ENCODE measurements around the gene KRAS. TPM values are rescaled to one million over a fixed set of nuclear protein-coding genes. Genes with fewer than 3 reads are reported as not detected.
A peak's percentile ranks its signal among the peaks of the same experiment; 100 is the strongest.

KRAS gene
- total RNA-seq, 1 experiment from 2014 or later, result 3.3 TPM

DNA sequence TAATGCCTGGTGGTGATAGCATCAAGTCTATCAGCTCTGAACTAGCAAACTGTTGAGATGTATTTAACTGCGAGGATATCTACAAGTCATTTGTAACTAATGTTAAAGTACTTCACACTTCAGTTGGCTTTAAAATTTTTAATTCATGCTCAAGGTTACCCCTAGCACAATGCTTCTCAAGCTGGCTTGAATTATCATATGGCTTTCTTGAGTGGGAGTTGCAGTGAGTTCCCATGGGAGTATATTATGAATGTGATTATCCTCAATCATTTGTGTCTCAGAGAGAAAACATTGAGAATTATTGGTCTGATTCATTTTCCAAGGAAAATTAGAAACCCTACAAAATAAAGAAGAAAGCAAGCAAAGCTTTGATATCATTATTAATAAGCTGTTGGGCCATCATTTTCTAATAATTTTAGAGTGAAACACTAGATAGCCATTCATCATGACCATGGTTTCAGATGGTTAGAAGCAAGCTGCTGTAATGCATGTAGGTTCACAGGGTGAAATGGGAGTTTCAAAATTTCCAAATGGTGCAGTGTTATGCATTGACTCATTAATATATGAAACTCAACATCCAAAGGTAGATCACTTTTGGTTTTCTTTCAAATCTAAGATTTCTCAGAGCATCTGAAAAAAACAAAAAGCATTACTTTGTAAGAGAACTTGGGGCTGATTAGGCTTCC, 11.8 kb upstream of the KRAS start:
- in situ Hi-C loops (cut with HindIII; ENCODE audit: low pct_unique_long_range_greater_than_20kb, low sequenced_read_pairs), result no loop called here
- no peak for DNase-seq (ENCODE audit: low read depth)

DNA sequence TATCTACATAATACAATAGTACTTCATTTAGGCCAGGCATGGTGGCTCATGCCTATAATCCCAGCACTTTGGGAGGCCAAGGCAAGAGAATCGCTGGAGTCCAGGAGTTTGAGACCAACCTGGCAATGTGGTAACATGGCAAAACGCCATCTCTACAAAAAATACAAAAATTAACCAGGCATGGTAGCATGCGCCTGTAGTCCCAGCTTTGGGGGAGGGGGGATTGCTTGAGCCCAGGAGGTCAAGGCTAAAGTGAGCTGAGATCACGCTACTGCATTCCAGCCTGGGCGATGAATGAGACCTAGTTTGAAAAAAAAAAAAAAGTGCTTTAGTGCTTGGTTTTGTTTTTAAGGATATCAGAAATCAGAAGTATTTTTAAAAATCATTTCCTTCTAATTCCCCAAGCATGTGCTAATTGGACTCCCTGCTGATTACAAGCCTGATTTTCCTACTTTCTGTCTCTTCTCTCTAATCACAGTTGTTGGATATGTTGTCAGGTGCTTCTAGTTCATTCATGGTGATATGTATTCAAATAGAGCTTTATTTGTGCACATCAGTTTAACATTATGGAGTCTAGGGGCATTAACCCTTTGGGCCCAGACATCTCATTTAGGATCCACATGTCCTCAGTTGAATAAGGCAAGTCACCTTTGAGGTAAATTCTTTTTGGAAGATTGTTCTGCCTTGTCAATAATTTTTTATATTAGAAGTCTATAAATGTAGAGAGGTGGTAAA, 7.0 kb upstream of the KRAS start:
- no peak for DNase-seq (ENCODE audit: low read depth)
- in situ Hi-C loops (cut with HindIII; ENCODE audit: low pct_unique_long_range_greater_than_20kb, low sequenced_read_pairs), result no loop called here

DNA sequence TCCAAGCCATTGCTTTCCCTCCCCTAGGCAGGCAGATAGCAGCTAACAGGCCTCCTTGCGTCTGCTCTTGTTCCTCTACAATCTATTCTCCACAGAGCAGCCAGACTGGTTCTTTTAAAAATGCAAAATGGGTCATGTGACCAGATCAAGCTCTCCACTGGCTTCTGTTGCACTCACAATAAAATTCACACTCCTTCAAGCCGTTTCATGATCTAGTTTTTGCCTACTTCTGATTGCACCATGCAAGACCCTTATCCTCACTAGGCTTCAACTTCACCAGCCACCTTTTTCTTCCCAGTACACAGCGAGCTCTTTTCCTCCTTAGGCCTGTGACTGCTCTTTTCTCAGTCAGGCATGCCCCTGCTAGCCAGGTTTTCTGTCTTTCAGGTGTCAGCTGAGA, 6.1 kb upstream of the KRAS start:
- DNase-seq (ENCODE audit: low read depth), result no peak
- in situ Hi-C loops (cut with HindIII; ENCODE audit: low pct_unique_long_range_greater_than_20kb, low sequenced_read_pairs), result no loop called here

DNA sequence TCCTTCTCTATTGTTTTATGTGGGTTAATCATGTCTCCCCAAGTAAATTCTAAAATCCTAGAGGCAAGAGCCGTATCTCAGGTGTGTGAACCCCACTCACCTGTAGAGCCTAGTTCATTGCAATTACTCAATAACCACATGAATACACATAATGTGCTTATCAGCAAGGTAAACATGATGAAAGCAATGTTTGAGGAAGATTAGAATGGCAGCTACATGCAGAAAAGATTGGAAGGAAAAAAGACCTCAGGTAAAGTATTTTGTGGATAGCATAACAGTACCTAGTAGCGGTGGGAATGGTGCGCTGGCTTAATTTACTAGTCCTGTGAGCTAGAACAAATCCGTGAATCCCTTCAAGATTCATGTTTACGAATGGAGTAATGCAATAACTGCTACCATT, 5.3 kb upstream of the KRAS start:
- in situ Hi-C loops (cut with HindIII; ENCODE audit: low pct_unique_long_range_greater_than_20kb, low sequenced_read_pairs), result no loop called here
- DNase-seq (ENCODE audit: low read depth), result no peak

DNA sequence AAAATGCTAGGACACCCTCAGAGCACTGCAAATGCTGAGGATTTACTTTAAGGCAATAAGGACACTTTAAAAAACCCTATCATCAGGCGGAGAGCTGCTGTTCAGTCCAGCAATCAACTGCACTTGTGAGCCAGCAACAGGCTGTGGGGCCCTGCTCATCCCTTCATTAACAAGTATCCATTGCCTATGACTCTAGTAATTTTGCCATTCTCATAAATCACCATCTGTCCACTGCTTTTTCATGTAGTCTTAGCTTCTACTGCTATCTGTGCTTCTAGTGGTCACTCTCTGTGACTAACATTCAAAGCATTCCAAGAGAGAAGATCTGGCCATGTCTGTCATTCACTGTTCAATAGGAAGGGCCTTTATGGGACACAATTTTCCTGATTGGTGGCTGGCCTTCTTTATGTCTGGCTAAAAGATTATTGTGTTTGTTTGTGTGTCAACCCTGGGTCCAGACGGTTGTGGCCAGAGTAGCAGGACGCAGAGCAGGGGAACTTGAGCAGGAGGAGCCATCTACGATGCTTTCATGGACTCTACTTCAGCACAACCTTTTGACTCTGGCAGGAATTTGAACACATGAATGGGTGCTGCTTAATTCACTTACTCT, 3.6 kb upstream of the KRAS start:
- DNase-seq (ENCODE audit: low read depth), result no peak
- in situ Hi-C loops (cut with HindIII; ENCODE audit: low pct_unique_long_range_greater_than_20kb, low sequenced_read_pairs), result no loop called here

DNA sequence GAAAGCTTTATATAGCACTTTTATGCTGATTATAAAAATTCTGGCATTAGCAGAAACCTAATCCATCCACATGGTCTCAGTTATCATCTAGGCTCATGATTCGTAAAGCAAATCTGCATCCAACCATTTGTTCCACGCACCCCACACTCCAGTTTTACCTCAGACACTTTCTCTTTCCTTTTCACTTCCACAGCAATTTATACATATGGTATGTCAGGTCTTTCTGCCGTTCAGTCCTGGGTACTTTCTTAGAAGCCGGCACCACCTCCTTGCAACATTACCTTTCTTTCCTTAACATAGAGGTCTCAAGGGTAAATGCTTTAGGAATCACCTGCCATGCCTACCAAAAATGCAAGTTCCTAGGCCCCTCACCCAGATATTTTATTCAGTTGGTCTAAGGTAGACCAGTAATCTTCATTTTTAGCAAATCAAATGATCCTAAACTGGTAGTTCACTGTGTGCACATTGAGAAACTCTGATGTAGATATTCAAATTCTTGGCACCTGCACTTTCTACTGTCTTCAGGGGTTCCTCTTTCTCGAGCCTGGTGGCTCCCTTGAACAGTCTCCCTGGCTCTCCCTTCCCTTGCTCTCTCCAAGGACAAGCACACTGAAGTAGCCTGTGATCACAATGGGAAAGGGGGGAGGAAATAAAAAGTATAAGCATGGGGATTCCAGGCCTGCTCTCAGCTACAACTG, 2.8 kb upstream of the KRAS start:
- in situ Hi-C loops (cut with HindIII; ENCODE audit: low pct_unique_long_range_greater_than_20kb, low sequenced_read_pairs), result no loop called here
- no peak for DNase-seq (ENCODE audit: low read depth)

DNA sequence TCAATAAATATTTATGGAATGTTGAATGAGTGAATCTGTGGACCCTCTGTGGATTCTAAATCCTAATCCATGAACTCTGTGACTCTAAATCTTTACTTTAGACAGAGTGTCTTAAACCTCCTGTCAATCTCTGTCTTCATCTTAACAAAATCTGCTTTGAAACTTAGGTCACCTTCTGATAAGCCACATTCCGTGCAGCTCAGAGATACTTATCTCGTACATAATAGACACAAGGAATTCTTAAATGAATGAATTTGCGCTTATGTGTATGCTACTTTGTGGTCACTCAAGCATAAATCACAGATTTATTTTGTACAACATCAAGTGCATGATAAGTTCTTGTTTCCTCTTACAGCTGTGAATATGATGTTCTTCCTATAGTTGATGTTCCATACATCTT, 2.2 kb upstream of the KRAS start:
- DNase-seq (ENCODE audit: low read depth), result no peak
- in situ Hi-C loops (cut with HindIII; ENCODE audit: low pct_unique_long_range_greater_than_20kb, low sequenced_read_pairs), result no loop called here

DNA sequence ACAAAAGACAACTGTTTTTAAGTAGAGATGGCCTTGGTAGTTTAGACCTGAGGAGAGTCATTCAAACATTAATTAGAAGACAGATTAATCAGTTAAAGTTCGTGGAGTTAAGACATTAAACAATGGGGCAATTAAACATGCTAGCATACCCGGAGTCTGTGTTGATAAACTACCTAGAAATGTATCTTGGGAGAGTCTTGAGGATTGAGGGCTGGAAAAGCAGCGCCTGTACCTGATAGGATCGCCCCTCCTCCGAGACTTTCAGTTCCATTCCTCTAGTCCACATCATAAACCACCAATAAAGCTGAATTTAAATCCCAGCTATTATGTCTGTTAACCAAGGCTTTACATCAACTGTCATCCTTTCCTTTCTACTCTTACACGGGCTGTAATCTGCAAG, 1.0 kb upstream of the KRAS start:
- in situ Hi-C loops (cut with HindIII; ENCODE audit: low pct_unique_long_range_greater_than_20kb, low sequenced_read_pairs), result no loop called here
- no peak for DNase-seq (ENCODE audit: low read depth)

DNA sequence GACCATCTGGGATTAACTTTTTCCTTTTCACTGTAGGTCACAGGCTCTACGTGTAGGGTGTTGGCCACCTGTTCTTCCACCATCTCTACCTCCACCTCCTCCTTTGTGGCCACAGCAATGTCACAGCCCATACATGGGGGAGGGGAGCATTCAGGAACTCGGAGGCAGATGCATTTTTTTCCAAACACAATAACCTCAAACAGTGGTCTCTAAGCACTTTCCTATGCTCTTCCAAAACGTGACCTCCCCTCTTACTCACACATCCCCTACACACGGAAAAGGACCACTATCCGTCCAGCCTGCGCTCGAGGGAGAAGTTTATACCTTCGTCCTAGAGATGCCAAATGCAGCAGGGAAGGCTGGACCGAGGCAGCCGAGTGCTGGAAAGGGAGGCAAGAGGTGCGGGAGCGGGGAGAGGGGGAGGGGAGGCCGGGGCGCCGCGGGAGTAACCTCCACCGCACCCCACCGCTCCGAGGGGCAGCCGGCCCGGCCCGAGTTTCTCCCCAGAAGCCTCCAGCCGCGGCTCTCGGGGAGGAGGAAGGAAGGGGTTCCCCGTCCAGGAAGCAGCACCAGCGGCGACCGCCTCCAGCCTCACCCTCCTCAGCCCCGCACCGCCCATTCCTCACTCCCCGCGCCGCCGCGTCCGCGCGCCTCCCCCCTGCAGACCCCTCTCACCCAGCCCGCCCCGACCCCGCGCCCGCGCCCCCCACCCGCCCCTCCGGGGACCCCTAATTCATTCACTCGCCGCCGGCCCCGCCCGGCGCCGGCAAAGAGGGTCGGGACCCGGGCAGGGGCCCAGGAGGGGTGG, 594 bp downstream of the KRAS start:
- peak; percentile 40 for DNase-seq (ENCODE audit: low read depth)
- in situ Hi-C loops (cut with HindIII; ENCODE audit: low pct_unique_long_range_greater_than_20kb, low sequenced_read_pairs), result no loop called here

DNA sequence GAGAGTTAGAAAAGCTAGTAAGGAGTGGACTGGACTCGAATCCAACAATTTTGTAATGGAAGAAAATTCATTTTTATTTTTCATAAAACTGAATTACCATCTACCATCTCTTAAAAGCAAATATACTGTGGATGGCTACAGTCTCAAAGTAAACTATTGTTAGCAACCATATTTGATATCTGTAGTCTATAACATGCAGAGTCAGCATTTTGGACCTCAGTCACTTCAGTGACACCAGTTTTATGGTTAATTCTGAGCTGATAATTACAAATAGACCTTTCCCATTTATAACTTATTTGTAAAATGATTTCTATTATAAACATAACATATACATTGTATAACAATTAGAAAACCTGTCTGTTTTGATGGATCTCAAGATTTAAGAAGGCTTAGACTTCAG, 2.0 kb downstream of the KRAS start:
- in situ Hi-C loops (cut with HindIII; ENCODE audit: low pct_unique_long_range_greater_than_20kb, low sequenced_read_pairs), result no loop called here
- no peak for DNase-seq (ENCODE audit: low read depth)

DNA sequence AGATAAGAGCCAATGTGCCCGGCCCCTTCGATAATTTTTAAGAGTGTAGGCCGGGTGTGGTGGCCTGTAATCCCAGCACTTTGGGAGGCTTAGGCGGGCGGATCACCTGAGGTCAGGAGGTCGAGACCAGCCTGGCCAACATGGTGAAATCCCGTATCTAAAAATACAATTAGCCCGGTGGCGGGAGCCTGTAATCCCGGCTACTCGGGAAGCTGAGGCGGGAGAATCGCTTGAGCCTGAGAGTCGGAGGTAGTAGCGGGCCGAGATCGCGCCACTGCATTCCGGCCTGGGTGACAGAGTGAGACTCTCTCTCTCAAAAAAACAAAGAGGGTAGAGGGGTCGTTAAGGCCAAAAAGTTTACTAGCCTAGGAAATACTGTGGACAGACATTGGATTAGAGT, 2.6 kb downstream of the KRAS start:
- DNase-seq (ENCODE audit: low read depth), result no peak
- in situ Hi-C loops (cut with HindIII; ENCODE audit: low pct_unique_long_range_greater_than_20kb, low sequenced_read_pairs), result no loop called here

DNA sequence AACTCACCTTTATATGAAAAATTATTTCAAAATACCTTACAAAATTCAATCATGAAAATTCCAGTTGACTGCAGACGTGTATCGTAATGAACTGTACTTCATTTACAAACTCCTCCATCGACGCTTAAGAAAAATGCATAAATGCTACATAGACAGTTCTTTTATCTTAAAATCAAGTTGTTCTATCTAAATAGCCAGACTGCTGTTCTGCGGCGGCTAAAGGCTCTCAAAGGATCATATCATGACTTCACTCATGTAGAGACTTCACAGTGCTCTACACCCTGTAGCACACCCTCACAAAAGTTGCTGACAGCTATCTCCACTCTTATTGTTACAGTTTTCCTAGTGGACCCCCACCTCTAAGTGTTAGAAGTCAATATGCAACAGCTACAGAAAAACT, 5.2 kb downstream of the KRAS start:
- in situ Hi-C loops (cut with HindIII; ENCODE audit: low pct_unique_long_range_greater_than_20kb, low sequenced_read_pairs), result no loop called here
- DNase-seq (ENCODE audit: low read depth), result no peak

DNA sequence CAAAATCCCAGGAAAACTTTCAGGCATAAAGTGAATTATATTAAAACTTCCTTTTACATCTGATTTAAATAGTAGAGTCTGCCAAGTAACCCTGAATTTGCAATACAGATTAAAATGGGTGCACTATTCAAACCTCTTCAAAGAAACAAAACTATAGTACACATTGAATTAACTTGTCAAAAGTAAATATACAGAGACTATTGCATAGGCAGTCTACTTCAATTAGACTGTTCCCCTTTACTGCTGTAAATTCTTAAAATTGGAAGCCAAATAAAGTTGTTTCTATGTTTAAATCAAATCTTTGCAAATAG, 7.1 kb downstream of the KRAS start:
- in situ Hi-C loops (cut with HindIII; ENCODE audit: low pct_unique_long_range_greater_than_20kb, low sequenced_read_pairs), result no loop called here
- DNase-seq (ENCODE audit: low read depth), result no peak

DNA sequence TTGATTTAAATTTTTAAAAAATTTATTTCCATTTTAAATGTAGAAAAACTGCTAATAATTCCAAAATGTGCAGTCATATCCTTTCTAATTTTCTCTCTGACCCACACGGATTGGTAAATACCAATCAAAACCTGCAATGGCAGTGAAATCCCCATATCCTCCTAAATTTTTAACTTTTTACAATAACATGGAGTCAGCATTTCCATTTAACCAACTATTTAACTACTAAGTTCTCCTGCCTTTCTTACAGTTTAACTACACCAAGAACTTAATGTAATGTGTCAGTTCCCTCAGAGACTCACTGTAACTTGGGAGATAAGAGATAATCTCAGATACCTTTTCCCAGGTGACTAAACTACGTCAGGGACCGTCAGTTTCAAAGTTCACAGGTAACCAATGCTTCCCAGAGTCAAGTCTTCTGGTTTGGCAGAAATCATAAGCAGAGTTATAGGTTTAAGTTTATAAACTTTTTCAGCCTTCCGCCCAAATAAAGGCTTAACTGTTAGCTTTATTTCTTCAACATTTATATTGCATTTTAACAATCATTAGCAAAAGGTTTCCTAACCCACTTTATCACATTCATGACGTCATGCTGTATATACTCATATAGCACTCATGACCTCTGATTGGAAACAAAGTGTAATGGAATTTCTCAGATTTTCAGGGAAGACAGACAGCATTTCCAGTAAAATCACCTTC, 7.6 kb downstream of the KRAS start:
- in situ Hi-C loops (cut with HindIII; ENCODE audit: low pct_unique_long_range_greater_than_20kb, low sequenced_read_pairs), result no loop called here

DNA sequence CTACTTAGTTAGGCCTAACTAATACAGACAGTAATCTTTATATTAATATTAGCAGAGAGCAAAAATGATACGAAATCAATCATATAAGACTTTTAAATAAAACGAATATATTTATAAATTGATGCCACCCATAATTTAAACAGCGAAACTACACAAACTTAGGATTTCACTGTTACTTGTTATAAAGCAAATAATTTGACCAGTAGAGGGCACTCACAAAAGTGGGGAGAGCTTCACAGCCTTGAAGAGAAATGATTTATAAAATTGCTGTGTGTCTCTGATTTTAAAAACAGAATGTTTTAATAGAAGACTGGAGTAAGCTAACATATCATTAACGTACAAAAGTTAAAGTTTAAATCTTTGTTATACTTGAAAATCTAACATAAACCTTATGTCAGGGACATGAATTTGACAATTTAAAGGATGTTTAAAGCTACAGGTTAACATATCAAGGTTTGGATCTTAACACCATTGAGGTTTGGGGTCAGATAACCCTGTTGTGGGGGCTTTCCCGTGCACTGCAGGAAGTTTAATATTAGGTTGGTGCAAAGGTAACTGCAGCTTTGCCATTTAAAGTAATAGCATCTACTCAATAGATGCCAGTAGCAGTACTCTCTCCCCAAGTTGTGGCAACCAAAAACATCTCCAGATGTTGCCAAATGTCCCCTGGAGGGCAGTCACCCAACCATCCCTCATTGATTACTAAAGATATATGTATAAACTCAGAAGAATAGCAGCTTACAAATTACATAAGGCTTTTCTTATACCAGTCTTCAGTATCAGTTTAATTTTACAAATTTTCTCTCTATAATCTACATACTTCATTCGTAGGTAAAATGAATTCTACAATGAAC, 9.3 kb downstream of the KRAS start:
- in situ Hi-C loops (cut with HindIII; ENCODE audit: low pct_unique_long_range_greater_than_20kb, low sequenced_read_pairs), result no loop called here
- DNase-seq (ENCODE audit: low read depth), result no peak

More for the DNA sequence above, 7.6 kb downstream of the KRAS start:
- DNase-seq (ENCODE audit: low read depth), result no peak

DNA sequence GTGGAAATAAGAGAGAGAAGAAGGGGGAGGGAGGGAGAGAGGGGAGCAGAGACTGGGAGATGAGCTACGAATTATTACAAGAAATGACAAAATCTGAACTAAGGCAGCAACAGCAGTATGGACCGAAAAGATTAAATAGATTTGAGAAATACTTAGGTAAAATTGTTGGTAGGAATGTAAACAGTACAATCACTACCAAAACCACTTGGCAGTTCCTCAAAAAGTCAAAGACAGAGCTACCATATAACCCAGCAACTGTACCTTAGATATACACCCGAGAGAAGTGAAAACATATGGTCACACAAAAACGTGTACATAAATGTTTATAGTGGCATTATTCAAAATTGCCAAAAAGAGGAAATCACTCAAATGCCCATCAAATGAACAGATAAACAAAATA, 14.1 kb downstream of the KRAS start:
- DNase-seq (ENCODE audit: low read depth), result no peak
- in situ Hi-C loops (cut with HindIII; ENCODE audit: low pct_unique_long_range_greater_than_20kb, low sequenced_read_pairs), result no loop called here

DNA sequence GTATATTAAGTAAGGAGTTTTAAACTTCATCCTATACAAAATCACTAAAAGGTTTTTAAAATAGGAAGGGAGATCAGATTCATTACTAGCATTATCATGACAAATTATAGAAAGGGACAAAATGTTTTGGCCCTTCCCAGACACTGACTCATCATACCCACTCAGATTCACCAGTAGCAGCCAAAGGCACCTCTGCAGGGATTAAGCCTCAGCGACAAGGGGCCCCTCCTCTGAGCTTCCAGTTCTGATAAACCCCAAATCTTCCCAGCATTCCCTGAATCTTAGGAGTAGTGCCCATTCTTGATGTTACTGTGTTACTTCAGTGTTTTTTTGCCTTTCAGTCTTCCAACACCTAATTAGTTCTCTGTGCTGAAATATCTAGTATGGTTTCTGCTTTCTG, 14.5 kb downstream of the KRAS start:
- in situ Hi-C loops (cut with HindIII; ENCODE audit: low pct_unique_long_range_greater_than_20kb, low sequenced_read_pairs), result no loop called here
- DNase-seq (ENCODE audit: low read depth), result no peak
